OCI-LY7 (cell line): Measurements from ENCODE around the gene PTH1R. TPM values are rescaled to one million over a fixed set of nuclear protein-coding genes. Genes with fewer than 3 reads are reported as not detected.

Source experiments
- BruUV-seq: library from RNA; stranded (reverse); fragments of 400-500 nt; replicated peaks from 2 replicates; lab custom pipeline; 2021; lab: Mats Ljungman, UMichigan
- CTCF ChIA-PET: fragments of 300-600 bp; sonication (Branson Sonifier 250); formaldehyde crosslinking; loops from one replicate; lab custom pipeline; 2022; ENCODE audit warnings: antibody characterized with exemption; ENCODE audit not compliant: unreplicated experiment; lab: Charles Lee
- POLR2A ChIA-PET: fragments of 300-600 bp; sonication (Branson Sonifier 250); formaldehyde crosslinking; loops from one replicate; lab custom pipeline; 2022; ENCODE audit warnings: antibody characterized with exemption; lab: Charles Lee
- DNase-seq: peaks from one replicate; pipeline ENCODE4 v3.0.0-alpha.2; 2015; ENCODE audit warnings: low spot score
- H2AFZ ChIP-seq: fragments of 200-600 bp; sonication (generic), shearing (Covaris generic); 2 replicates; pipeline ENCODE4 v1.6.1; 2014; ENCODE audit warnings: mild to moderate bottlenecking, antibody characterized with exemption, low read length, moderate library complexity
- H3K27ac ChIP-seq: fragments of 200-600 bp; sonication (generic); 2 replicates; pipeline ENCODE4 v1.5.1; 2014; ENCODE audit warnings: mixed run types, low read depth, mild to moderate bottlenecking, moderate library complexity, low read length, inconsistent platforms; ENCODE audit not compliant: poor library complexity, severe bottlenecking
- H3K36me3 ChIP-seq: fragments of 200-600 bp; sonication (generic); 2 replicates; pipeline ENCODE4 v1.6.1; 2014; ENCODE audit warnings: mild to moderate bottlenecking, antibody characterized with exemption, low read length, moderate library complexity, mixed read lengths; ENCODE audit not compliant: insufficient read depth
- H3K4me1 ChIP-seq: fragments of 200-600 bp; sonication (generic); 2 replicates; pipeline ENCODE4 v1.5.1; 2014; ENCODE audit warnings: mild to moderate bottlenecking, low read length; ENCODE audit not compliant: insufficient read depth, poor library complexity, severe bottlenecking
- H3K4me2 ChIP-seq: fragments of 200-600 bp; sonication (generic); 2 replicates; pipeline ENCODE4 v1.6.1; 2014; ENCODE audit warnings: mild to moderate bottlenecking, low read length
- H3K4me3 ChIP-seq: fragments of 200-600 bp; sonication (generic); 2 replicates; pipeline ENCODE4 v1.5.1; 2014; ENCODE audit warnings: mild to moderate bottlenecking, low read depth, low read length; ENCODE audit not compliant: poor library complexity, severe bottlenecking
- H3K79me2 ChIP-seq: fragments of 200-600 bp; sonication (generic); 2 replicates; pipeline ENCODE4 v1.6.1; 2016; ENCODE audit warnings: low read depth, mild to moderate bottlenecking, low read length, moderate library complexity, mixed read lengths; ENCODE audit not compliant: insufficient read depth
- H3K9me2 ChIP-seq: fragments of 200-600 bp; sonication (generic); 2 replicates; pipeline ENCODE4 v1.6.1; 2016; ENCODE audit warnings: mild to moderate bottlenecking, low read length, mixed read lengths; ENCODE audit not compliant: insufficient read depth
- H3K9me3 ChIP-seq: fragments of 200-600 bp; sonication (generic); 2 replicates; pipeline ENCODE4 v1.6.1; 2014; ENCODE audit warnings: mild to moderate bottlenecking, mixed run types, low read length, mixed read lengths
- H4K20me1 ChIP-seq: fragments of 200-600 bp; sonication (generic); 2 replicates; pipeline ENCODE4 v1.6.1; 2014; ENCODE audit warnings: mild to moderate bottlenecking, antibody characterized with exemption, low read length, moderate library complexity, mixed read lengths; ENCODE audit not compliant: insufficient read depth
- CTCF ChIP-seq: fragments of 200-600 bp; sonication (generic); conservative IDR thresholded peaks from 2 replicates; pipeline ENCODE4 v1.5.1; 2014; ENCODE audit warnings: mild to moderate bottlenecking, antibody characterized with exemption, low read length, moderate library complexity, mixed read lengths
- EZH2phosphoT487 ChIP-seq: fragments of 200-600 bp; sonication (generic); IDR thresholded peaks from 2 replicates; pipeline ENCODE4 v1.6.1; 2018; ENCODE audit warnings: low read depth, borderline replicate concordance, mild to moderate bottlenecking, mixed run types, antibody characterized with exemption, low read length, moderate library complexity, mixed read lengths
- intact Hi-C: fragments of 100-400 bp; cut with micrococcal nuclease; formaldehyde crosslinking; loops from one replicate; pipeline ENCODE4 v1.10.0; 2022; ENCODE audit not compliant: unreplicated experiment
- total RNA-seq, 2 experiments: library from RNA; depleted of rRNA in 1 of 2; stranded (reverse); fragments of >200 nt in 1 of 2; shearing (Covaris generic) in 1 of 2; gene quantifications; 2 replicates each; pipeline ENCODE4 v1.2.3, GENCODE V29; 2014 to 2022

PTH1R gene
- total RNA-seq, 2 experiments from 2014 or later, result not detected

GRCh38 chr3:46903341-46904302, 26.1 kb downstream of the PTH1R start:
- Histone ChIP-seq H4K20me1 (no peaks in the 10 kb centered on the region), H3K4me2 (no peak overlapping the region), H3K36me3 (no peaks in the 10 kb centered on the region), H3K79me2 (no peaks in the 10 kb centered on the region), H2AFZ (no peak overlapping the region), H3K27ac (no peak overlapping the region), H3K9me2 (no peaks in the 10 kb centered on the region), H3K4me3 (no peak overlapping the region), H3K9me3 (no peaks in the 10 kb centered on the region), H3K4me1 (no peaks in the 10 kb centered on the region)
- intact Hi-C loops, result no loop called here
- ChIA-PET POLR2A (no interaction called here), CTCF (no interaction called here)
- TF ChIP-seq EZH2phosphoT487 (no peak), CTCF (no peak)
- DNase-seq, result no peak
- BruUV-seq, result no TSS peak

GRCh38 chr3:46904303-46905212, 27.0 kb downstream of the PTH1R start:
- no peak for DNase-seq
- CTCF ChIA-PET, result no interaction called here
- no peak overlapping the region for H3K4me3 ChIP-seq
- POLR2A ChIA-PET, result no interaction called here
- H2AFZ ChIP-seq, result no peak overlapping the region
- no peaks in the 10 kb centered on the region for H4K20me1 ChIP-seq
- H3K4me1 ChIP-seq, result peaks cover 4% of the 10 kb centered on the region
- no peaks in the 10 kb centered on the region for H3K36me3 ChIP-seq
- no peaks in the 10 kb centered on the region for H3K79me2 ChIP-seq
- H3K4me2 ChIP-seq, result no peak overlapping the region
- H3K27ac ChIP-seq, result no peak overlapping the region
- no peak for TF ChIP-seq CTCF
- TF ChIP-seq EZH2phosphoT487, result no peak
- no peaks in the 10 kb centered on the region for H3K9me2 ChIP-seq
- no TSS peak for BruUV-seq
- intact Hi-C loops, result no loop called here
- H3K9me3 ChIP-seq, result no peaks in the 10 kb centered on the region
